Measurements from ENCODE around the gene PGS1.
A peak's percentile ranks its signal among the peaks of the same experiment; 100 is the strongest.

PGS1 gene

DNA sequence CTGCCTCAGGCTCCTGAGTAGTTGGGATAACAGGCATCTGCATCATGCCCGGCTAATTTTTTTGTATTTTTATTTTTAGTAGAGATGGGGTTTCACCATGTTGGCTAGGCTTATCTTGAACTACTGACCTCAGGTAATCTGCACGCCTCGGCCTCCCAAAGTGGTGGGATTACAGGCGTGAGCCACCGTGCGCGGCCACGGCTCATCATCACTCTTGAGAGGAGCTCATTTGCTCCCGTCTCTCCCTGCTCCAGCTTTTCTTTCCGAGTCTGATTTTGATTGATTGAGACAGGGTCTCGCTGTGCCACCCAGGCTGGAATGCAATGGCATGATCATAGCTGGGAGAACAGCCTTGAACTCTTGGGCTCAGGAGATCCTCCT lies 12.6 kb downstream of the PGS1 start:
- Histone ChIP-seq H3K23ac (ENCODE audit: low read length) (no peak overlapping the region), H3K4me1 (ENCODE audit: control insufficient read depth, low read depth, low read length) (peaks cover 5% of the 10 kb centered on the region), H3K4me2 (ENCODE audit: low read length) (no peak overlapping the region), H3K36me3 (ENCODE audit: control insufficient read depth, insufficient read depth, low read length) (no peaks in the 10 kb centered on the region), H3K27me3 (ENCODE audit: insufficient read depth, low read length, poor library complexity) (no peaks in the 10 kb centered on the region), H4K8ac (ENCODE audit: low read depth, low read length) (no peak overlapping the region), H2AK5ac (ENCODE audit: low read length) (no peak overlapping the region), H3K4me3 (ENCODE audit: low read length) (no peak overlapping the region), H3K79me1 (ENCODE audit: low read length) (peaks cover 16% of the 10 kb centered on the region), H3K9ac (ENCODE audit: low read length) (no peak overlapping the region), H3K4ac (ENCODE audit: low read depth, low read length) (no peak overlapping the region), H3K27ac (ENCODE audit: low read depth, low read length) (no peak overlapping the region), H2BK5ac (ENCODE audit: low read length) (no peak overlapping the region), H3K79me2 (ENCODE audit: control insufficient read depth, insufficient read depth, low read length) (peaks cover 75% of the 10 kb centered on the region), H3K56ac (ENCODE audit: low read length) (no peak overlapping the region), H2BK15ac (replicated peaks; ENCODE audit: low read depth) (no peak overlapping the region), H3K18ac (ENCODE audit: low read length) (no peak overlapping the region), H4K5ac (ENCODE audit: low read length) (no peak overlapping the region), H2BK120ac (ENCODE audit: low read depth, low read length) (no peak overlapping the region)
- DNase-seq, result no peak
- WGBS (ENCODE audit: extremely low coverage, insufficient coverage, low lambda C conversion rate), result no CpG with 5 or more reads among the region's 11 CpGs

DNA sequence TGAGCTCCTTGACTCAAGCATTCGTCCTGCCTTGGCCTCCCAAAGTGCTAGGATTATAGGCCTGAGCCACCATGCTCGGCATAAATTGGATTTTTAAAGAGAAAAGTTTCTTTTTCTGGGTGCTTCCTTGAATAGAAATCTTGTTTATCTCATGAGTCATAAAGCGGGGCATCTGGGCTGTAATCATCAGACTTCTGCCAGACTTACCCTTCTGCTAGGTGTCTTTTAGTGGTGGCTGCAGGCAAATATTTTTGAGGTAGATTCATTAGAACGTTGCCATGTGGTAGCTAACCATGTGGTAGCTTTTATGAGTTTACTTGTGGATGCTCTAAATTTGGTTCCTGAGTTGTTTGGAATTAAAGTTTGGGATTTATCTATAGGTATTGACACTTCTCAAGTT lies 13.4 kb downstream of the PGS1 start:
- Histone ChIP-seq H3K4ac (ENCODE audit: low read depth, low read length) (peak overlapping the region; percentile 21), H3K4me3 (ENCODE audit: low read length) (no peak overlapping the region), H2AK5ac (ENCODE audit: low read length) (no peak overlapping the region), H3K27ac (ENCODE audit: low read depth, low read length) (peak overlapping the region; percentile 30), H3K27me3 (ENCODE audit: insufficient read depth, low read length, poor library complexity) (no peaks in the 10 kb centered on the region), H4K8ac (ENCODE audit: low read depth, low read length) (no peak overlapping the region), H3K4me1 (ENCODE audit: control insufficient read depth, low read depth, low read length) (peaks cover 5% of the 10 kb centered on the region), H4K5ac (ENCODE audit: low read length) (no peak overlapping the region), H3K36me3 (ENCODE audit: control insufficient read depth, insufficient read depth, low read length) (peaks cover 2% of the 10 kb centered on the region), H2BK120ac (ENCODE audit: low read depth, low read length) (no peak overlapping the region), H2BK15ac (replicated peaks; ENCODE audit: low read depth) (no peak overlapping the region), H3K56ac (ENCODE audit: low read length) (no peak overlapping the region), H3K79me1 (ENCODE audit: low read length) (peaks cover 16% of the 10 kb centered on the region), H2BK5ac (ENCODE audit: low read length) (no peak overlapping the region), H3K4me2 (ENCODE audit: low read length) (no peak overlapping the region), H3K18ac (ENCODE audit: low read length) (no peak overlapping the region), H3K23ac (ENCODE audit: low read length) (no peak overlapping the region), H3K9ac (ENCODE audit: low read length) (no peak overlapping the region), H3K79me2 (ENCODE audit: control insufficient read depth, insufficient read depth, low read length) (peaks cover 69% of the 10 kb centered on the region)
- no peak for DNase-seq
- WGBS (ENCODE audit: extremely low coverage, insufficient coverage, low lambda C conversion rate), result no CpG with 5 or more reads among the region's 4 CpGs

DNA sequence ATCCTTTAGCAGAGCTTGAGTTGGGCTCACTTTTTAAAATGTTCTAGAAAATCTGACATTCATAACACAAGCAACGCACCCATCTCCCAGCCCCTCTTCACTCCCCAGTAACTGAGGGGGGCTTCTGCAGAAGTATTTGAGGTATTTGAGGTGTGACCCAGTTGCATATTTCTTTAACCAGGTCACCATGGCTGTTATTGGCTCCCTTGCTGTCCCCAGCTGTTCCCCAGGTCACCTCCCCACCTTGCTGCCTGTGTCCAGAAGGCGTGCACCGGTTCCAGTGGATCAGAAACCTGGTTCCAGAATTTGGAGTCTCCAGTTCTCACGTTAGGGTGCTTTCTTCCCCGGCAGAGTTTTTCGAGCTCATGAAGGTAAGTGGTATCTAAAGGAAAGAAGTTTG lies 13.8 kb downstream of the PGS1 start:
- Histone ChIP-seq H3K9ac (ENCODE audit: low read length) (no peak overlapping the region), H3K4me1 (ENCODE audit: control insufficient read depth, low read depth, low read length) (peaks cover 5% of the 10 kb centered on the region), H3K18ac (ENCODE audit: low read length) (no peak overlapping the region), H3K36me3 (ENCODE audit: control insufficient read depth, insufficient read depth, low read length) (peaks cover 2% of the 10 kb centered on the region), H2BK120ac (ENCODE audit: low read depth, low read length) (no peak overlapping the region), H3K79me1 (ENCODE audit: low read length) (peaks cover 16% of the 10 kb centered on the region), H3K4ac (ENCODE audit: low read depth, low read length) (no peak overlapping the region), H2BK15ac (replicated peaks; ENCODE audit: low read depth) (no peak overlapping the region), H4K5ac (ENCODE audit: low read length) (no peak overlapping the region), H2BK5ac (ENCODE audit: low read length) (no peak overlapping the region), H4K8ac (ENCODE audit: low read depth, low read length) (no peak overlapping the region), H3K79me2 (ENCODE audit: control insufficient read depth, insufficient read depth, low read length) (peaks cover 69% of the 10 kb centered on the region), H2AK5ac (ENCODE audit: low read length) (no peak overlapping the region), H3K27me3 (ENCODE audit: insufficient read depth, low read length, poor library complexity) (no peaks in the 10 kb centered on the region), H3K4me3 (ENCODE audit: low read length) (no peak overlapping the region), H3K23ac (ENCODE audit: low read length) (no peak overlapping the region), H3K27ac (ENCODE audit: low read depth, low read length) (peak overlapping the region; percentile 38), H3K4me2 (ENCODE audit: low read length) (no peak overlapping the region), H3K56ac (ENCODE audit: low read length) (no peak overlapping the region)
- no CpG with 5 or more reads among the region's 6 CpGs for WGBS (ENCODE audit: extremely low coverage, insufficient coverage, low lambda C conversion rate)
- DNase-seq, result peak; percentile 89

DNA sequence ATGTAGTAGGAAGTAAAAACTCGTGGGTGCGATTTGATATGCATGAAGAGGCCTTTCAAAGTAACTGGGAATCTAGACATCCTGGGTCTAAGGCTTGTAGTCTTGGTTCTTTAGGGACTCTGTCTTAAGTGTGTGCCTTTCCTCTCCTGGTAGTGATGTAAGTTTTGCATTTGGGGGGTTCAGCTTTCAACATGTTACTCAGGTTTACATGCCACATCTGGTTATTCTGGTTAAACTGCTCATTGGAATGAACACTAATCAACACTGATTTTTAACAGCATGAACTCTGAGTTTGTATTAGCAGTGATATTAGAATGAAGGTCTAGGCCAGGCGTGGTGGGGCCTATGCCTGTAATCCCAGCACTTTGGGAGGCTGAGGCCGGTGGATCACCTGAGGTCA lies 15.1 kb downstream of the PGS1 start:
- no peak overlapping the region for H4K5ac ChIP-seq (ENCODE audit: low read length)
- H3K9ac ChIP-seq (ENCODE audit: low read length), result no peak overlapping the region
- no CpG with 5 or more reads among the region's 4 CpGs for WGBS (ENCODE audit: extremely low coverage, insufficient coverage, low lambda C conversion rate)
- no peaks in the 10 kb centered on the region for H3K27me3 ChIP-seq (ENCODE audit: insufficient read depth, low read length, poor library complexity)
- no peak overlapping the region for H4K8ac ChIP-seq (ENCODE audit: low read depth, low read length)
- H2AK5ac ChIP-seq (ENCODE audit: low read length), result no peak overlapping the region
- H3K79me2 ChIP-seq (ENCODE audit: control insufficient read depth, insufficient read depth, low read length), result peaks cover 64% of the 10 kb centered on the region
- peaks cover 4% of the 10 kb centered on the region for H3K36me3 ChIP-seq (ENCODE audit: control insufficient read depth, insufficient read depth, low read length)
- H3K4me2 ChIP-seq (ENCODE audit: low read length), result no peak overlapping the region
- H3K23ac ChIP-seq (ENCODE audit: low read length), result no peak overlapping the region
- no peak overlapping the region for H2BK5ac ChIP-seq (ENCODE audit: low read length)
- no peak overlapping the region for H2BK15ac ChIP-seq (replicated peaks; ENCODE audit: low read depth)
- H3K4me1 ChIP-seq (ENCODE audit: control insufficient read depth, low read depth, low read length), result peaks cover 5% of the 10 kb centered on the region
- H2BK120ac ChIP-seq (ENCODE audit: low read depth, low read length), result no peak overlapping the region
- H3K79me1 ChIP-seq (ENCODE audit: low read length), result peaks cover 14% of the 10 kb centered on the region
- H3K56ac ChIP-seq (ENCODE audit: low read length), result no peak overlapping the region
- no peak overlapping the region for H3K18ac ChIP-seq (ENCODE audit: low read length)
- DNase-seq, result no peak
- no peak overlapping the region for H3K4ac ChIP-seq (ENCODE audit: low read depth, low read length)
- no peak overlapping the region for H3K27ac ChIP-seq (ENCODE audit: low read depth, low read length)
- no peak overlapping the region for H3K4me3 ChIP-seq (ENCODE audit: low read length)

DNA sequence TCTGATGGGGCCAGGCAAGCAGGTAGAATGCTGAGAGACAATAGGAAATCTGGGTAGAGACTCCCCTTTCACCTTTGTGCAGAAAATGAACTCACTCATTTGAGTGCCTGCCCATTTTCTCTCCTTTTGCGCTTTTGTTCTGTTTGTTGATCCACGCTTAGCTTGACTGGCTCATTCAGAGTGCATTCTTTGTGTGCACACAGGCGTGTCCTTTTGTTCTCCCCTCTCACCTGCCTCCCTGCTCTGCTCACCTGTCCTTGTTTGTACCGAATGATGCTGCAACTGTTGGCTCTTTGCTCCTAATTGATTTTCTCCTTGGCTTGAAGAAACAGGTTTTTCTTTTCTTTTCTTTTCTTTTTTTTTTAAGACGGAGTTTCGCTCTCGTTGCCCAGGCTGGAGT lies 15.8 kb downstream of the PGS1 start:
- no CpG with 5 or more reads among the region's 7 CpGs for WGBS (ENCODE audit: extremely low coverage, insufficient coverage, low lambda C conversion rate)
- H3K23ac ChIP-seq (ENCODE audit: low read length), result no peak overlapping the region
- H3K36me3 ChIP-seq (ENCODE audit: control insufficient read depth, insufficient read depth, low read length), result peaks cover 8% of the 10 kb centered on the region
- H3K9ac ChIP-seq (ENCODE audit: low read length), result no peak overlapping the region
- H4K8ac ChIP-seq (ENCODE audit: low read depth, low read length), result no peak overlapping the region
- H3K4ac ChIP-seq (ENCODE audit: low read depth, low read length), result no peak overlapping the region
- peaks cover 60% of the 10 kb centered on the region for H3K79me2 ChIP-seq (ENCODE audit: control insufficient read depth, insufficient read depth, low read length)
- H3K27ac ChIP-seq (ENCODE audit: low read depth, low read length), result no peak overlapping the region
- no peak overlapping the region for H3K56ac ChIP-seq (ENCODE audit: low read length)
- H3K79me1 ChIP-seq (ENCODE audit: low read length), result peaks cover 16% of the 10 kb centered on the region
- no peak for DNase-seq
- H3K18ac ChIP-seq (ENCODE audit: low read length), result no peak overlapping the region
- no peak overlapping the region for H4K5ac ChIP-seq (ENCODE audit: low read length)
- no peak overlapping the region for H3K4me2 ChIP-seq (ENCODE audit: low read length)
- no peak overlapping the region for H2BK120ac ChIP-seq (ENCODE audit: low read depth, low read length)
- H2BK5ac ChIP-seq (ENCODE audit: low read length), result no peak overlapping the region
- peaks cover 5% of the 10 kb centered on the region for H3K4me1 ChIP-seq (ENCODE audit: control insufficient read depth, low read depth, low read length)
- H2AK5ac ChIP-seq (ENCODE audit: low read length), result no peak overlapping the region
- no peak overlapping the region for H2BK15ac ChIP-seq (replicated peaks; ENCODE audit: low read depth)
- no peak overlapping the region for H3K4me3 ChIP-seq (ENCODE audit: low read length)
- no peaks in the 10 kb centered on the region for H3K27me3 ChIP-seq (ENCODE audit: insufficient read depth, low read length, poor library complexity)

DNA sequence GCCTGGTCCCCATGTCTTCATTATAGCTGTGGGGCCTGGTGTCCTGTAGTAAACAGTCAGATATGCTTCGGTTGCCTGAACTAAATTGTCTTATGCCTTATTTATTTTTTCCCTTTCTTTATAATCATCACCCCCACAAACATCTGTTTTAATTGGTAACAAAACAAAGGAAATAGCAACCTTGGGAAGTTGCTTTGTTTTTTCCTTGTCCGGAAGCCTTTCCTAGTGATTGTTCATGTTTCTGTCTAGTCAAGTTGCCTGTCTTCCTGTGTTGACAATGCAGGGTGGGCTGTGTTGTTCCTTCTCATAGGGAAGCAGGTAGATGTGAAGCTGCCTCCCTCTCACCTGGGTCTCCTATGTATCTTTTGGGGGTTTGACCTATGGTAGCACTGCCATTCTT lies 16.7 kb downstream of the PGS1 start:
- DNase-seq, result no peak
- Histone ChIP-seq H2AK5ac (ENCODE audit: low read length) (no peak overlapping the region), H3K4ac (ENCODE audit: low read depth, low read length) (no peak overlapping the region), H3K9ac (ENCODE audit: low read length) (no peak overlapping the region), H3K79me2 (ENCODE audit: control insufficient read depth, insufficient read depth, low read length) (peaks cover 54% of the 10 kb centered on the region), H3K4me3 (ENCODE audit: low read length) (no peak overlapping the region), H3K18ac (ENCODE audit: low read length) (no peak overlapping the region), H4K5ac (ENCODE audit: low read length) (no peak overlapping the region), H2BK120ac (ENCODE audit: low read depth, low read length) (no peak overlapping the region), H3K4me1 (ENCODE audit: control insufficient read depth, low read depth, low read length) (peaks cover 3% of the 10 kb centered on the region), H3K23ac (ENCODE audit: low read length) (no peak overlapping the region), H4K8ac (ENCODE audit: low read depth, low read length) (no peak overlapping the region), H3K56ac (ENCODE audit: low read length) (no peak overlapping the region), H3K27me3 (ENCODE audit: insufficient read depth, low read length, poor library complexity) (no peaks in the 10 kb centered on the region), H3K36me3 (ENCODE audit: control insufficient read depth, insufficient read depth, low read length) (peaks cover 12% of the 10 kb centered on the region), H3K27ac (ENCODE audit: low read depth, low read length) (no peak overlapping the region), H3K4me2 (ENCODE audit: low read length) (no peak overlapping the region), H3K79me1 (ENCODE audit: low read length) (peaks cover 16% of the 10 kb centered on the region), H2BK15ac (replicated peaks; ENCODE audit: low read depth) (no peak overlapping the region), H2BK5ac (ENCODE audit: low read length) (no peak overlapping the region)
- no CpG with 5 or more reads among the region's 2 CpGs for WGBS (ENCODE audit: extremely low coverage, insufficient coverage, low lambda C conversion rate)
